Stimulated activated naive CD8-positive, alpha-beta T cell treated with anti-CD3 and anti-CD28 coated beads, Interleukin-15, Interleukin-2, amounts not matched to agents 100 ng/mL and 50 ng/mL, for 24 hours (primary cell): ENCODE measurements around the gene CNN2.
"Not testable (repeated sequence)": the region's sequence is repeated elsewhere in the genome, so short reads cannot be mapped to it uniquely, and the experiment has no call there.

Experiments
- H3K27ac Mint-ChIP-seq: one replicate; pipeline ENCODE4 v1.8.0; 2021; ENCODE audit warnings: mild to moderate bottlenecking, mixed read lengths
- H3K27me3 Mint-ChIP-seq: one replicate; pipeline ENCODE4 v1.8.0; 2021; ENCODE audit warnings: mixed read lengths
- H3K36me3 Mint-ChIP-seq: one replicate; pipeline ENCODE4 v1.8.0; 2021; ENCODE audit warnings: low read depth, mixed read lengths
- H3K4me1 Mint-ChIP-seq: one replicate; pipeline ENCODE4 v1.8.0; 2021; ENCODE audit warnings: low read depth, mixed read lengths
- H3K4me3 Mint-ChIP-seq: one replicate; pipeline ENCODE4 v1.8.0; 2021; ENCODE audit warnings: mild to moderate bottlenecking, mixed read lengths
- H3K9me3 Mint-ChIP-seq: one replicate; pipeline ENCODE4 v1.8.0; 2021; ENCODE audit warnings: mixed read lengths

CNN2 gene

GRCh38 chr19:1014161-1015060 is 12.0 kb upstream of the CNN2 start:
- no peak overlapping the region for H3K27ac Mint-ChIP-seq
- no peaks in the 10 kb centered on the region for H3K36me3 Mint-ChIP-seq
- no peak overlapping the region for H3K4me3 Mint-ChIP-seq
- no peaks in the 10 kb centered on the region for H3K9me3 Mint-ChIP-seq
- no peaks in the 10 kb centered on the region for H3K27me3 Mint-ChIP-seq
- peaks cover 32% of the 10 kb centered on the region for H3K4me1 Mint-ChIP-seq

- Mint-ChIP-seq H3K27ac (no peak overlapping the region), H3K9me3 (no peaks in the 10 kb centered on the region), H3K36me3 (peaks cover 4% of the 10 kb centered on the region), H3K4me3 (no peak overlapping the region), H3K4me1 (peaks cover 32% of the 10 kb centered on the region), H3K27me3 (no peaks in the 10 kb centered on the region)
Measured at GRCh38 chr19:1015061-1015781, 11.2 kb upstream of the CNN2 start.

DNA sequence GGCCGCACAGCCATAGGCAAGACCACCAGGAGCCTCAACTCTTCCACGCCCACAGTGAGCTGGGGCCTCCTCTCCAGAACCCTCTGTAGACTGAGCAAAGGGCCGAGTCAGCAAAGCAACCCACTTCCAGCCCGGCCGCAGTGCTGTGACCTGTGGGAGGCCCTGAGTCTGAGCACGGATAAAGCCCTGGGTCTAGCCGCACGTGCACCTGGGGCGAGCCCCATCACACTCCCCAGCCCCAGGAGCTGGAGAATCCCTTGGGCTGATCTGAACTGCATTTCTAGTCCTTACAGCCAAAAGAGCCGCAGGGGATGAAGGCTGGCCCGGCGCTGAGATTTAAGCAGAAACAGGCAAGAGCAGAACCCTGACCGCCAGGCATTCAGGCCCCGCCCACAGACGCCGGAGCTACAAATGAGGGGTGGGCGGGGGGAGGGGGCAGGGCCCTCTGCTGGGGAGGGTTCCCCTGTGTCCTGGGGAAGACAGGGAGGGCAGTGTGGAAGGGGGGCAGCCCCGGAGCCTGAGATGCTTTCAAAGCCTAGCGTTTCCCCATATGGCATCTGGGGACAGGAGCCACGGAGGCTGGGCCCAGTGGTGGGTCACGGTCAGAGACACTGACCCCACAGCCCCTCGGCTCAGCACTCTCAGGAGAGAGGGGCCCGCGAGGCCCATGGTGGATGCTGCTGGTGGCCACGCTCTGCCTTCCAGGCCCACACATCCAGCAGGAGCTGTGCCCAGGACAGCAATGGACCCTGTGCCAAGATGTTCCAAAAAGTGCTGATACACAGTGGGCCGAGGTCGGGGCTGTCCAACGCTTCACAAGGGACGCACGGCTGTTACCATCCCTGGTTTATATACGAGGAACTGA is 10.4 kb upstream of the CNN2 start:
- Mint-ChIP-seq H3K4me1 (peaks cover 33% of the 10 kb centered on the region), H3K27me3 (no peaks in the 10 kb centered on the region), H3K36me3 (peaks cover 7% of the 10 kb centered on the region), H3K9me3 (no peaks in the 10 kb centered on the region), H3K27ac (no peak overlapping the region), H3K4me3 (no peak overlapping the region)

GRCh38 chr19:1016647-1017114 is 9.7 kb upstream of the CNN2 start:
- Mint-ChIP-seq H3K27ac (peak overlapping the region; percentile 79), H3K9me3 (no peaks in the 10 kb centered on the region), H3K4me3 (peak overlapping the region; percentile 35), H3K4me1 (peaks cover 39% of the 10 kb centered on the region), H3K36me3 (peaks cover 7% of the 10 kb centered on the region), H3K27me3 (no peaks in the 10 kb centered on the region)

DNA sequence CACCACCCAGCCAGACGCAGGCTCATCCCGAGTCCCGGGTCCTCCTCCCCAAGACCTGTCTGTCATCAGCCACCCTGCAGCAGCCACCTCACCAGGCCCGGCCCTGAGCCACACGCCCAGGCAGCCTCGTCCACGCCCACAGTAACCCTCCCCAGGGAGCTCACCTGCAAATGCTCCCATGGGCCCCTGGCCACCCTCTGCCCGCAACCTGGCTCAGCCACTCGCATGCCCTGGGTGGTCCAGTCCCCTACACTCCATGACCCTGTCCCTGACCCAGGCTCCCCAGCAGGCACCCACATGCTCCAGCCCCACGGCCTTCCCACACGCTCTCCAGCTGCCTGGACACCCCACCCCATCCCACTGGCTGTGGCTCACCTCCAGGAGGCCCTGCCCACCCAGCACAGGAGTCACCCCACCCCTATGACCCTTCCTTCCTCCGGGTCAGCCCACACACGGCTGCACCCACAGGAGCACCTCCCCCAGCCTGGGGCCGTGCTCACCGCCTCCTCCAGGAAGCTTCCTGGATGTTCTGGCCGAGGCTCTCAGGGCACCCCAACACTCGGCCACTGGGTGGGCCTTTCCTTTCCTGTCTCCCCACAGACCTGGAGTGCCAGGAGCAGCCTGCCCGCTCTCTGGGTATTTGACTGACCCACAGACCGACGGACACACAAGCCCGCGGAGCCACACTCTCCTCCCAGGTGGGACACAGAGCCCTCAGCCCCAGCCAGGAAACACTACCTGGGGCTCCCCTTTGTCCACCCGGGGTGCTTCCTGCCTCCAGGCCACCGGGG is 9.1 kb upstream of the CNN2 start:
- Mint-ChIP-seq H3K9me3 (no peaks in the 10 kb centered on the region), H3K27me3 (no peaks in the 10 kb centered on the region), H3K4me1 (peaks cover 40% of the 10 kb centered on the region), H3K36me3 (peaks cover 7% of the 10 kb centered on the region), H3K27ac (peak overlapping the region; percentile 79), H3K4me3 (peak overlapping the region; percentile 35)

GRCh38 chr19:1017906-1018305 is 8.5 kb upstream of the CNN2 start:
- Mint-ChIP-seq H3K4me1 (peaks cover 40% of the 10 kb centered on the region), H3K27ac (peak overlapping the region; percentile 79), H3K36me3 (peaks cover 7% of the 10 kb centered on the region), H3K9me3 (no peaks in the 10 kb centered on the region), H3K27me3 (no peaks in the 10 kb centered on the region), H3K4me3 (peak overlapping the region; percentile 30)

DNA sequence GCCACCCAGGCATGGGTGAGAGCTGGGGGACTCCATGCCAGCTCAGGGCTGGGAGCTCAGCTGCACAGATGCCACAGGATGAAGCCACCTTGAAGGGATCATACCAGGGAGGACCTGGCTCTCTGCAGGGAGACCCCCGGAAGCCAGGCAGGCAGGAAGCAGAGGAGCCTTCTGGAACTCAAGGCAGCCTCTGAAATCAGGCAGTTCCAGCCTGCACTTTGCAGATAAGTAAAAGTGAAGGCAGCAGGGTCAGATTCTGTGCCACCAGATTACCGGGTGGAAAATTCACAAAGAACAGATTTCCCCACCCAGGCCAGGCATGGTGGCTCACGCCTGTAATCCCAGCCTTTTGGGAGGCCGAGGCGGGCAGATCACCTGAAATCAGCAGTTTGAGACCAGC is 8.0 kb upstream of the CNN2 start:
- Mint-ChIP-seq H3K27ac (no peak overlapping the region), H3K27me3 (no peaks in the 10 kb centered on the region), H3K4me1 (peaks cover 40% of the 10 kb centered on the region), H3K36me3 (peaks cover 7% of the 10 kb centered on the region), H3K9me3 (no peaks in the 10 kb centered on the region), H3K4me3 (peak overlapping the region; percentile 93)

GRCh38 chr19:1018932-1019615 is 7.3 kb upstream of the CNN2 start:
- Mint-ChIP-seq H3K9me3 (no peaks in the 10 kb centered on the region), H3K4me1 (peaks cover 40% of the 10 kb centered on the region), H3K36me3 (peaks cover 7% of the 10 kb centered on the region), H3K4me3 (peak overlapping the region; percentile 93), H3K27me3 (no peaks in the 10 kb centered on the region), H3K27ac (peak overlapping the region; percentile 67)

DNA sequence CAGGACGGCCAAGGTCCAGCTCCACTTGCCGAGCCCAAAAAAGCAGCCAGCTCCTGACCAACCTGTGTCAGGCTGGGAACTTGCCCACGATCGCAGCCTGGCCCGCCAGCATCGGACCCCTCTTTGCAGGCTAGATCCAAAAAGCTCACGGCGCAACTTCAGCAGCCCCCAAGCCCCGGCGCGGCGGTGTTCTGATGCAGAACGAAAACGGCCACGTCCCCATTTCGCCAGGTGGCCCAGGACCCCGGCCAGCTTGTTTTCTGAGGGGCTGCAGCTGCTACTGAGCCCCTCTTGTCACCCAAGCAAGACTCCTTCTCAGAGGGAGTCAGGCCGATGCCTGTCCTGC is 6.8 kb upstream of the CNN2 start:
- H3K27ac Mint-ChIP-seq = peak overlapping the region; percentile 90
- H3K36me3 Mint-ChIP-seq = peaks cover 7% of the 10 kb centered on the region
- peaks cover 40% of the 10 kb centered on the region for H3K4me1 Mint-ChIP-seq
- no peaks in the 10 kb centered on the region for H3K9me3 Mint-ChIP-seq
- H3K27me3 Mint-ChIP-seq = no peaks in the 10 kb centered on the region
- H3K4me3 Mint-ChIP-seq = peak overlapping the region; percentile 93

- Mint-ChIP-seq H3K4me1 (peaks cover 43% of the 10 kb centered on the region), H3K9me3 (no peaks in the 10 kb centered on the region), H3K27me3 (no peaks in the 10 kb centered on the region), H3K4me3 (peak overlapping the region; percentile 93), H3K27ac (peak overlapping the region; percentile 90), H3K36me3 (peaks cover 7% of the 10 kb centered on the region)
Measured at GRCh38 chr19:1019980-1020867, 6.2 kb upstream of the CNN2 start.

- peaks cover 7% of the 10 kb centered on the region for H3K36me3 Mint-ChIP-seq
- H3K27ac Mint-ChIP-seq = peak within 1 kb of the TSS; percentile 99
- H3K4me1 Mint-ChIP-seq = peaks cover 44% of the 10 kb centered on the region
Measured at GRCh38 chr19:1020868-1021425, 5.5 kb upstream of the CNN2 start, which contains the start of gene TMEM259. TMEM259 (minus strand) TSS chr19:1021123; CDS start chr19:1020996, 127 bp downstream.

DNA sequence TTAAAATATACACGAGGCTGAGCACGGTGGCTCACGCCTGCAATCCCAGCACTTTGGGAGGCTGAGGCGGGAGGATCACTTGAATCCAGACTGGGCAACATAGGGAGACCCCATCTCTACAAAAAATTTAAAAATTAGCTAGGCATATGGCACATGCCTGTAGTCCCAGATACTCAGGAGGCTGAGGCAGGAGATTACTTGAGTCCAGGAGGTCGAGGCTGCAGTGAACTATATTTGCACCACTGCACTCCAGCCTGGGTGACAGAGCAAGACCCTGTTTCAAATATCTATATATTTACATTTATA is 2.6 kb upstream of the CNN2 start:
- not testable (repeated sequence) for H3K36me3 Mint-ChIP-seq, H3K27me3 Mint-ChIP-seq, H3K4me3 Mint-ChIP-seq, H3K27ac Mint-ChIP-seq, H3K9me3 Mint-ChIP-seq
- H3K4me1 Mint-ChIP-seq = peaks cover 27% of the 10 kb centered on the region

More at GRCh38 chr19:1020868-1021425, 5.5 kb upstream of the CNN2 start, which contains the start of gene TMEM259:
- Mint-ChIP-seq H3K4me3 (peak within 1 kb of the TSS; percentile 93), H3K9me3 (no peaks in the 10 kb centered on the region), H3K27me3 (no peaks in the 10 kb centered on the region)

DNA sequence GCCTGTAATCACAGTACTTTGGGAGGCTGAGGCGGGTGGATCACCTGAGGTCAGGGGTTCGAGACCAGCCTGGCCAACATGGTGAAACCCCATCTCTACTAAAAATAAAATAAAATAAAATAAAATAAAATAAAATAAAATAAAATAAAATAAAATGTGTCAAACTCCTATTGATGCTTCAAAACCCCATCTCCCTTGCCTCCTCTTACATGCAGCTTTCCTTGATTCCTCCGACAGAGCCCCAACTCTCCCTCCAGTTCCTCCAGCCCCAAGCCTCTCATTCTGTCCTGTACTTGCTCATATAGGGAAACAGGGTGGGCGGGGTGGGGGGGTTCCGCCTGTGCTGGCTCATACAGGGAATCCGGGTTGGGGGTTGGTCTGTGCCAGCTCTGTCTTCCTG is 1.3 kb upstream of the CNN2 start:
- H3K27me3 Mint-ChIP-seq, H3K36me3 Mint-ChIP-seq, H3K9me3 Mint-ChIP-seq, H3K27ac Mint-ChIP-seq: not testable (repeated sequence)
- peaks cover 28% of the 10 kb centered on the region for H3K4me1 Mint-ChIP-seq
- peak overlapping the region; percentile 43 for H3K4me3 Mint-ChIP-seq
